Measurements from ENCODE around the gene ADAMTS14. TPM values are rescaled to one million over a fixed set of nuclear protein-coding genes. Genes with fewer than 3 reads are reported as not detected.
"Not testable (repeated sequence)": the region's sequence is repeated elsewhere in the genome, so short reads cannot be mapped to it uniquely, and the experiment has no call there.

Gene ADAMTS14
- total RNA-seq, 1 experiment from 2014 or later, result 1.9 TPM

DNA sequence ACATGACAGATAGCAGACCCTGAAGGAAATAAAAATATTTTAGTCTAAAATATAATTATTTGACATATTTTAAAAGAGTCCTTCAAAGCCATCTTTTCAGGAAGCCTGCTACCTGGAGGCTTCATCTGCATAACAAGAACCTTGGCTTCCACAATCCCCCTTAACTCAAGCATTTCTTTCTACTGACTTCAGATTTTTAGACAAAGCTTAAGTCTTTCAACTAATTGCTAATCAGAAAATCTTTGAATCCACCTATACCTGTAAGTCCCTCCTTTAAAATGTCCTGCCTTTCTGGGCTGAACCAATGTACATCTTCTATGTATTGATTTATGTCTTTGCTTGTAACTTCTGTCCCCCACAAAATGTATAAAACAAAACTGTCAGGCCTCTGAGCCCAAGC is 46.2 kb upstream of the ADAMTS14 start:
- Histone ChIP-seq H3K4me2 (no peak overlapping the region), H3K4me3 (no peak overlapping the region), H4K20me1 (ENCODE audit: insufficient read depth) (no peaks in the 10 kb centered on the region), H3K4me1 (replicated peaks; ENCODE audit: insufficient read depth) (no peaks in the 10 kb centered on the region), H2AFZ (no peak overlapping the region), H3K27ac (no peak overlapping the region), H3K9me3 (ENCODE audit: insufficient read depth, low read depth) (peaks cover 7% of the 10 kb centered on the region), H3F3A (ENCODE audit: insufficient read depth, low read depth) (no peaks in the 10 kb centered on the region), H3K9me2 (ENCODE audit: insufficient read depth) (no peaks in the 10 kb centered on the region), H3K36me3 (ENCODE audit: low read depth) (no peaks in the 10 kb centered on the region), H3K79me2 (ENCODE audit: low read depth) (no peaks in the 10 kb centered on the region), H3K27me3 (ENCODE audit: insufficient read depth, low read depth) (no peaks in the 10 kb centered on the region)
- DNase-seq, result no peak
- TF ChIP-seq, protein P1, sequence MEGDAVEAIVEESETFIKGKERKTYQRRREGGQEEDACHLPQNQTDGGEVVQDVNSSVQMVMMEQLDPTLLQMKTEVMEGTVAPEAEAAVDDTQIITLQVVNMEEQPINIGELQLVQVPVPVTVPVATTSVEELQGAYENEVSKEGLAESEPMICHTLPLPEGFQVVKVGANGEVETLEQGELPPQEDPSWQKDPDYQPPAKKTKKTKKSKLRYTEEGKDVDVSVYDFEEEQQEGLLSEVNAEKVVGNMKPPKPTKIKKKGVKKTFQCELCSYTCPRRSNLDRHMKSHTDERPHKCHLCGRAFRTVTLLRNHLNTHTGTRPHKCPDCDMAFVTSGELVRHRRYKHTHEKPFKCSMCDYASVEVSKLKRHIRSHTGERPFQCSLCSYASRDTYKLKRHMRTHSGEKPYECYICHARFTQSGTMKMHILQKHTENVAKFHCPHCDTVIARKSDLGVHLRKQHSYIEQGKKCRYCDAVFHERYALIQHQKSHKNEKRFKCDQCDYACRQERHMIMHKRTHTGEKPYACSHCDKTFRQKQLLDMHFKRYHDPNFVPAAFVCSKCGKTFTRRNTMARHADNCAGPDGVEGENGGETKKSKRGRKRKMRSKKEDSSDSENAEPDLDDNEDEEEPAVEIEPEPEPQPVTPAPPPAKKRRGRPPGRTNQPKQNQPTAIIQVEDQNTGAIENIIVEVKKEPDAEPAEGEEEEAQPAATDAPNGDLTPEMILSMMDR (conservative IDR thresholded peaks at IDR 0.05), result no peak
- TF ChIP-seq EZH2 (IDR thresholded peaks at IDR 0.05; ENCODE audit: low read depth), result no peak
- intact Hi-C loops (cut with micrococcal nuclease; ENCODE audit: unreplicated experiment), result no loop called here
- POLR2A ChIA-PET (ENCODE audit: unreplicated experiment), result no interaction called here
- CTCF ChIA-PET, result interaction anchor here (0.6 kb wide), 1 partner anchor 93 kb away, joined by 3 read pairs; no protein-coding TSS in a partner anchor
- no TSS peak for BruUV-seq (replicated peaks)

DNA sequence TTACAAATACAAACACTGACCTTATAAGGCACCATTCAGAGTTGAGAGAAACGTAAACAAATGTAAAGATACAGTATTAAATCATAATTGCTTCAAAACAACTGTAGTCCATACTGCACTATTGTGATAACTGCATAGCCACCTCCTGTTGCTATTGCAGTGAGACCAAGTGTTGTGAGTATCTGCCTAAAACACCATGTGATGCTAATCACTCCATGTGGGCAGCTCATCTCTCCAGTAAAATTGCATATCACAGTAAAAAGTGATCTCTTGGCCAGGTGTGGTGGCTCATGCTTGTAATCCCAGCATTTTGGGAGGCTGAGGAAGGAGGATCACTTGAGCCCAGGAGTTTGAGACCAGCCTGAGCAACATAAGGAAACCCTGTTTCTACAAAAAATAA is 43.0 kb upstream of the ADAMTS14 start:
- no peaks in the 10 kb centered on the region for H3K36me3 ChIP-seq (ENCODE audit: low read depth)
- no peaks in the 10 kb centered on the region for H3K27me3 ChIP-seq (ENCODE audit: insufficient read depth, low read depth)
- H4K20me1 ChIP-seq (ENCODE audit: insufficient read depth), result no peaks in the 10 kb centered on the region
- CTCF ChIA-PET, result interaction anchor here (0.5 kb wide), 1 partner anchor 10 kb away, joined by 11 read pairs; no protein-coding TSS in a partner anchor
- no peak overlapping the region for H3K4me3 ChIP-seq
- H3K4me1 ChIP-seq (replicated peaks; ENCODE audit: insufficient read depth), result peaks cover 7% of the 10 kb centered on the region
- POLR2A ChIA-PET (ENCODE audit: unreplicated experiment), result no interaction called here
- no peak overlapping the region for H3K27ac ChIP-seq
- intact Hi-C loops (cut with micrococcal nuclease; ENCODE audit: unreplicated experiment), result no loop called here
- no peak overlapping the region for H3K4me2 ChIP-seq
- no peak for TF ChIP-seq EZH2 (IDR thresholded peaks at IDR 0.05; ENCODE audit: low read depth)
- TF ChIP-seq, protein P1 (conservative IDR thresholded peaks at IDR 0.05), result no peak
- H3K79me2 ChIP-seq (ENCODE audit: low read depth), result no peaks in the 10 kb centered on the region
- no peak for DNase-seq
- peaks cover 7% of the 10 kb centered on the region for H3K9me3 ChIP-seq (ENCODE audit: insufficient read depth, low read depth)
- H3K9me2 ChIP-seq (ENCODE audit: insufficient read depth), result no peaks in the 10 kb centered on the region
- no TSS peak for BruUV-seq (replicated peaks)
- no peaks in the 10 kb centered on the region for H3F3A ChIP-seq (ENCODE audit: insufficient read depth, low read depth)
- no peak overlapping the region for H2AFZ ChIP-seq

DNA sequence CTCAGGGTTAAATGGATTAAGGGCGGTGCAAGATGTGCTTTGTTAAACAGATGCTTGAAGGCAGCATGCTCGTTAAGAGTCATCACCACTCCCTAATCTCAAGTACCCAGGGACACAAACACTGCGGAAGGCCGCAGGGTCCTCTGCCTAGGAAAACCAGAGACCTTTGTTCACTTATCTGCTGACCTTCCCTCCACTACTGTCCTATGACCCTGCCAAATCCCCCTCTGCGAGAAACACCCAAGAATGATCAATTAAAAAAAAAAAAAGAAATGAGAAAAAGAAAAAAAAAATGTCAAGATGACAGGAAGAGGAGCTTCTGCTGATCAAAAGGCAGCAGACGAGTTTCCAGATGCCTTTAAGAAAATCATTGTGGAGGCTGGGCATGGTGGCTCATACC is 40.6 kb upstream of the ADAMTS14 start:
- H3K79me2 ChIP-seq (ENCODE audit: low read depth); H3K4me2 ChIP-seq; CTCF ChIA-PET; BruUV-seq (replicated peaks); H3K4me3 ChIP-seq; H3K36me3 ChIP-seq (ENCODE audit: low read depth); H3K27me3 ChIP-seq (ENCODE audit: insufficient read depth, low read depth); H3K9me3 ChIP-seq (ENCODE audit: insufficient read depth, low read depth); H2AFZ ChIP-seq; H4K20me1 ChIP-seq (ENCODE audit: insufficient read depth); intact Hi-C loops (cut with micrococcal nuclease; ENCODE audit: unreplicated experiment); H3K27ac ChIP-seq; DNase-seq; H3K9me2 ChIP-seq (ENCODE audit: insufficient read depth); H3F3A ChIP-seq (ENCODE audit: insufficient read depth, low read depth); POLR2A ChIA-PET (ENCODE audit: unreplicated experiment): not testable (repeated sequence)
- peaks cover 15% of the 10 kb centered on the region for H3K4me1 ChIP-seq (replicated peaks; ENCODE audit: insufficient read depth)

DNA sequence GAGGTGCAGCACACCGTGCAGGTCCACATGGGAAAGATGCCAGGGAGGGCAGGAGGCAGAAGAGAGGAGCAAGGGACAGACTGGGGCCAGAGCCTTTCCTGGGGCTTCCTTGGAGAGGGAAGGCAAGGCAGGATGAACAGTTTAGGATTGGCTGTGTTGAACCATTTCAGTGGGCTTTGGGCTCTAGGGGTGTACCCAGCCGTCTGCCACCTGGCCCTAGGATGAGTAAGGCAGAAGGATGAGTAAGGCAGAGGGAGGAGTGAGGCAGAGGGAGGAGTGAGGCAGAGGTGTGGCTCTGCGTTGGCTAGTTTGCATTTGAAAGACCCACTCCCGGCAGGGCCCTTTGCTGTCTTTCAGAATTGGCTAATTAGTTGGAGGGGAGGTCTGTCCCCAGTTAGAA is 38.3 kb upstream of the ADAMTS14 start:
- H3K27ac ChIP-seq, result 0 out of 2 replicates have a peak overlapping the region, but pooled peaks have one; percentile 32
- no peak overlapping the region for H3K4me3 ChIP-seq
- POLR2A ChIA-PET (ENCODE audit: unreplicated experiment), result no interaction called here
- H3K27me3 ChIP-seq (ENCODE audit: insufficient read depth, low read depth), result no peaks in the 10 kb centered on the region
- H3K4me2 ChIP-seq, result no peak overlapping the region
- BruUV-seq (replicated peaks), result no TSS peak
- H3K9me2 ChIP-seq (ENCODE audit: insufficient read depth), result no peaks in the 10 kb centered on the region
- intact Hi-C loops (cut with micrococcal nuclease; ENCODE audit: unreplicated experiment), result no loop called here
- H3K4me1 ChIP-seq (replicated peaks; ENCODE audit: insufficient read depth), result peaks cover 15% of the 10 kb centered on the region
- H3F3A ChIP-seq (ENCODE audit: insufficient read depth, low read depth), result no peaks in the 10 kb centered on the region
- DNase-seq, result no peak
- H2AFZ ChIP-seq, result no peak overlapping the region
- no peaks in the 10 kb centered on the region for H4K20me1 ChIP-seq (ENCODE audit: insufficient read depth)
- CTCF ChIA-PET, result interaction anchor here (0.7 kb wide), 1 partner anchor 12 kb away, joined by 4 read pairs; no protein-coding TSS in a partner anchor
- no peaks in the 10 kb centered on the region for H3K79me2 ChIP-seq (ENCODE audit: low read depth)
- H3K9me3 ChIP-seq (ENCODE audit: insufficient read depth, low read depth), result peaks cover 7% of the 10 kb centered on the region
- TF ChIP-seq, protein P1 (conservative IDR thresholded peaks at IDR 0.05), result no peak
- TF ChIP-seq EZH2 (IDR thresholded peaks at IDR 0.05; ENCODE audit: low read depth), result no peak
- no peaks in the 10 kb centered on the region for H3K36me3 ChIP-seq (ENCODE audit: low read depth)

DNA sequence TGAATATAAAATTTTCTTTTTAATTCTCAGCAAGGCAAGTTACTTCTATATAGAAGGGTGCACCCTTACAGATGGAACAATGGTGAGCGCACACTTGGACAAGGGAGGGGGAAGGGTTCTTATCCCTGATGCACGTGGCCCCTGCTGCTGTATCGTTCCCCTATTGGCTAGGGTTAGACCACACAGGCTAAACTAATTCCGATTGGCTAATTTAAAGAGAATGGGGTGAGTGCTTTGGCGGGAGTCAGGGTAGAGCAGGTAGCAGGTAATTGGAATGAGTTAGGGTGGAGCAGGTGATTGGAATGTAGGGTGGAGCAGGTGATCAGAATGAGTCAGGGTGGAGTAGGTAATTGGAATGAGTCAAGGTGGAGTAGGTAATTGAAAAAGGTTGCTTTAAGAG is 37.8 kb upstream of the ADAMTS14 start:
- H3K4me2 ChIP-seq; H3K9me3 ChIP-seq (ENCODE audit: insufficient read depth, low read depth); POLR2A ChIA-PET (ENCODE audit: unreplicated experiment); BruUV-seq (replicated peaks); H3K36me3 ChIP-seq (ENCODE audit: low read depth); H3K79me2 ChIP-seq (ENCODE audit: low read depth); H3K4me3 ChIP-seq; H3K27me3 ChIP-seq (ENCODE audit: insufficient read depth, low read depth); H4K20me1 ChIP-seq (ENCODE audit: insufficient read depth); intact Hi-C loops (cut with micrococcal nuclease; ENCODE audit: unreplicated experiment); H3K9me2 ChIP-seq (ENCODE audit: insufficient read depth); H3F3A ChIP-seq (ENCODE audit: insufficient read depth, low read depth); CTCF ChIA-PET; H2AFZ ChIP-seq: not testable (repeated sequence)
- peaks cover 15% of the 10 kb centered on the region for H3K4me1 ChIP-seq (replicated peaks; ENCODE audit: insufficient read depth)
- DNase-seq, result peak in 1 of 2 experiments; percentile 50
- peak overlapping the region; percentile 44 for H3K27ac ChIP-seq
